H9 (cell line): ENCODE results near the gene OSBPL1A. TPM values are rescaled to one million over a fixed set of nuclear protein-coding genes. Genes with fewer than 3 reads are reported as not detected.

Experiments
- DNase-seq: peaks from one replicate; pipeline ENCODE4 v3.0.0-alpha.2; 2017
- H2AFZ ChIP-seq: one replicate; pipeline ENCODE4 v1.6.1; 2013; ENCODE audit warnings: mild to moderate bottlenecking, low read length, control low read depth, moderate library complexity
- H2AK5ac ChIP-seq: 2 replicates; pipeline ENCODE4 v1.6.1; 2013; ENCODE audit warnings: low read length, control low read depth, mixed read lengths; ENCODE audit not compliant: insufficient read length
- H2BK120ac ChIP-seq: one replicate; pipeline ENCODE4 v1.6.1; 2013; ENCODE audit warnings: low read depth, mild to moderate bottlenecking, low read length, control low read depth, inconsistent platforms; ENCODE audit not compliant: poor library complexity, severe bottlenecking
- H2BK12ac ChIP-seq: 2 replicates; pipeline ENCODE4 v1.6.1; 2013; ENCODE audit warnings: low read length, control low read depth, mixed read lengths, low read depth; ENCODE audit not compliant: insufficient read length
- H2BK15ac ChIP-seq: 2 replicates; pipeline ENCODE4 v1.6.1; 2013; ENCODE audit warnings: low read depth, low read length, control low read depth
- H2BK20ac ChIP-seq: one replicate; pipeline ENCODE4 v1.6.1; 2013; ENCODE audit warnings: low read depth, mild to moderate bottlenecking, low read length, control low read depth, inconsistent platforms; ENCODE audit not compliant: poor library complexity, severe bottlenecking
- H2BK5ac ChIP-seq: 2 replicates; pipeline ENCODE4 v1.6.1; 2013; ENCODE audit warnings: low read length, control low read depth, mixed read lengths; ENCODE audit not compliant: insufficient read length
- H3K14ac ChIP-seq: 2 replicates; pipeline ENCODE4 v1.6.1; 2013; ENCODE audit warnings: low read length, control low read depth; ENCODE audit not compliant: insufficient read depth
- H3K18ac ChIP-seq: 2 replicates; pipeline ENCODE4 v1.6.1; 2013; ENCODE audit warnings: low read depth, mild to moderate bottlenecking, mixed read lengths, low read length, control low read depth; ENCODE audit not compliant: insufficient read length
- H3K23ac ChIP-seq: 2 replicates; pipeline ENCODE4 v1.6.1; 2013; ENCODE audit warnings: low read length, control low read depth, mixed read lengths, low read depth; ENCODE audit not compliant: insufficient read length
- H3K23me2 ChIP-seq: 2 replicates; pipeline ENCODE4 v1.6.1; 2013; ENCODE audit warnings: low read depth, mild to moderate bottlenecking, mixed read lengths, low read length, control low read depth; ENCODE audit not compliant: insufficient read length, poor library complexity, severe bottlenecking
- H3K27ac ChIP-seq: 2 replicates; pipeline ENCODE4 v1.5.1; 2013; ENCODE audit warnings: low read length, control low read depth, mixed read lengths, low read depth; ENCODE audit not compliant: insufficient read length
- H3K27me3 ChIP-seq: 2 replicates; pipeline ENCODE4 v1.6.1; 2013; ENCODE audit warnings: low read length, control low read depth, inconsistent platforms; ENCODE audit not compliant: insufficient read depth
- H3K4ac ChIP-seq: 2 replicates; pipeline ENCODE4 v1.6.1; 2013; ENCODE audit warnings: low read depth, mild to moderate bottlenecking, control low read depth, inconsistent platforms, low read length, moderate library complexity
- H3K4me1 ChIP-seq: 2 replicates; pipeline ENCODE4 v1.6.1; 2013; ENCODE audit warnings: low read length, control low read depth, inconsistent platforms; ENCODE audit not compliant: insufficient read depth
- H3K4me2 ChIP-seq: 2 replicates; pipeline ENCODE4 v1.6.1; 2013; ENCODE audit warnings: low read length, control low read depth, mixed read lengths; ENCODE audit not compliant: insufficient read length, insufficient read depth
- H3K56ac ChIP-seq: 2 replicates; pipeline ENCODE4 v1.6.1; 2013; ENCODE audit warnings: low read depth, mild to moderate bottlenecking, mixed read lengths, low read length, control low read depth; ENCODE audit not compliant: insufficient read length
- H3K79me1 ChIP-seq: 2 replicates; pipeline ENCODE4 v1.6.1; 2013; ENCODE audit warnings: low read depth, mild to moderate bottlenecking, moderate library complexity, low read length, control low read depth, inconsistent platforms; ENCODE audit not compliant: insufficient read depth, poor library complexity, severe bottlenecking
- H3K79me2 ChIP-seq: 2 replicates; pipeline ENCODE4 v1.6.1; 2013; ENCODE audit warnings: low read length, control low read depth, inconsistent platforms; ENCODE audit not compliant: insufficient read depth
- H3K9ac ChIP-seq: 2 replicates; pipeline ENCODE4 v1.6.1; 2013; ENCODE audit warnings: low read length, control low read depth, mixed read lengths; ENCODE audit not compliant: insufficient read length; ENCODE audit errors: extremely low read depth
- H3K9me3 ChIP-seq: one replicate; pipeline ENCODE4 v1.6.1; 2013; ENCODE audit warnings: low read depth, low read length, inconsistent platforms; ENCODE audit not compliant: control insufficient read depth
- H3T11ph ChIP-seq: one replicate; pipeline ENCODE4 v1.6.1; 2013; ENCODE audit warnings: mild to moderate bottlenecking, low read length, control low read depth, inconsistent platforms
- H4K20me1 ChIP-seq: one replicate; pipeline ENCODE4 v1.6.1; 2013; ENCODE audit not compliant: control insufficient read depth, insufficient read length, insufficient read depth
- H4K5ac ChIP-seq: 2 replicates; pipeline ENCODE4 v1.6.1; 2013; ENCODE audit warnings: low read depth, mild to moderate bottlenecking, mixed read lengths, low read length, control low read depth; ENCODE audit not compliant: insufficient read length
- H4K8ac ChIP-seq: replicated peaks from 2 replicates; pipeline ENCODE4 v1.6.1; 2013; ENCODE audit warnings: low read length, control low read depth, mixed read lengths, low read depth; ENCODE audit not compliant: insufficient read length
- H4K91ac ChIP-seq: 2 replicates; pipeline ENCODE4 v1.6.1; 2013; ENCODE audit warnings: low read depth, mild to moderate bottlenecking, moderate library complexity, mixed read lengths, low read length, control low read depth; ENCODE audit not compliant: insufficient read length
- H3K27ac Mint-ChIP-seq, 3 experiments: 2 replicates in 2 of 3; 3 replicates in 1 of 3; pipeline ENCODE4 v1.8.0; 2020 to 2021; ENCODE audit warnings: mixed read lengths in 3 of 3, mild to moderate bottlenecking in 1 of 3, moderate library complexity in 1 of 3
- H3K27me3 Mint-ChIP-seq: 2 replicates; pipeline ENCODE4 v1.8.0; 2021; ENCODE audit warnings: low read depth, mild to moderate bottlenecking, moderate library complexity, mixed read lengths
- H3K36me3 Mint-ChIP-seq, 3 experiments: 2 replicates in 2 of 3; 3 replicates in 1 of 3; pipeline ENCODE4 v1.8.0; 2020 to 2021; ENCODE audit warnings: low read depth in 3 of 3, mixed read lengths in 3 of 3; ENCODE audit not compliant: insufficient read depth in 1 of 3
- H3K4me1 Mint-ChIP-seq, 2 experiments: 2 replicates each; pipeline ENCODE4 v1.8.0; 2020; ENCODE audit warnings: mixed read lengths in 2 of 2
- H3K4me3 Mint-ChIP-seq, 2 experiments: 2 replicates in 1 of 2; 3 replicates in 1 of 2; pipeline ENCODE4 v1.8.0; 2020 to 2021; ENCODE audit warnings: mild to moderate bottlenecking in 2 of 2, mixed read lengths in 2 of 2, moderate library complexity in 1 of 2
- H3K9me3 Mint-ChIP-seq, 2 experiments: 2 replicates in 1 of 2; 3 replicates in 1 of 2; pipeline ENCODE4 v1.8.0; 2020; ENCODE audit warnings: mild to moderate bottlenecking in 2 of 2, mixed read lengths in 2 of 2, moderate library complexity in 1 of 2
- CTCF ChIP-seq: fragments of 200-600 bp; sonication (generic); conservative IDR thresholded peaks from 3 replicates; pipeline ENCODE4 v1.8.0; 2021; ENCODE audit warnings: antibody characterized with exemption, mild to moderate bottlenecking
- WGBS: extraction: QIAGEN DNeasy Blood & Tissue Kit; methylation state at CpG from one replicate; pipeline ENCODE4 v1.1.7; 2013; ENCODE audit warnings: missing lambda C conversion rate, low lambda C conversion rate, mixed read lengths; ENCODE audit not compliant: insufficient read length; ENCODE audit errors: extremely low coverage; 5-methylcytosine and 5-hydroxymethylcytosine counted together
- total RNA-seq: library from RNA; stranded (reverse); gene quantifications from 2 replicates; pipeline ENCODE4 v1.2.1, GENCODE V29; 2021

Gene OSBPL1A
- total RNA-seq, 1 experiment from 2014 or later: 33.9 TPM

- H3K9ac ChIP-seq: no peak overlapping the region
- H2BK120ac ChIP-seq: no peak overlapping the region
- no peaks in the 10 kb centered on the region; a peak in 2 of 7 replicates for H3K36me3 Mint-ChIP-seq
- H4K91ac ChIP-seq: no peak overlapping the region
- H3K56ac ChIP-seq: no peak overlapping the region
- H4K8ac ChIP-seq: no peak overlapping the region
- no peaks in the 10 kb centered on the region for H3K9me3 Mint-ChIP-seq
- peaks cover 6 to 9% of the 10 kb centered on the region in 2 experiments for H3K4me1 Mint-ChIP-seq
- H3K27ac ChIP-seq: no peak overlapping the region
- no peak overlapping the region for H4K5ac ChIP-seq
- no peaks in the 10 kb centered on the region for H3K9me3 ChIP-seq
- no peaks in the 10 kb centered on the region for H3K23me2 ChIP-seq
- H3K4me3 Mint-ChIP-seq: no peak overlapping the region
- no peak for TF ChIP-seq CTCF
- DNase-seq: no peak
- no peak overlapping the region for H2BK15ac ChIP-seq
- no peak overlapping the region for H2BK5ac ChIP-seq
- H3K4me2 ChIP-seq: no peak overlapping the region
- no peak overlapping the region for H3K27ac Mint-ChIP-seq
- no peaks in the 10 kb centered on the region for H3K4me1 ChIP-seq
- no CpG with 5 or more reads among the region's 1 CpG for WGBS
- no peak overlapping the region for H2BK20ac ChIP-seq
- H3K18ac ChIP-seq: no peak overlapping the region
- no peaks in the 10 kb centered on the region for H3K79me1 ChIP-seq
- no peak overlapping the region for H2AK5ac ChIP-seq
- H3K4ac ChIP-seq: no peak overlapping the region
- no peak overlapping the region for H3K23ac ChIP-seq
- no peak overlapping the region for H2AFZ ChIP-seq
- H4K20me1 ChIP-seq: no peaks in the 10 kb centered on the region
- H3T11ph ChIP-seq: no peak overlapping the region
- no peak overlapping the region for H3K14ac ChIP-seq
- no peaks in the 10 kb centered on the region for H3K27me3 ChIP-seq
- no peak overlapping the region for H2BK12ac ChIP-seq
- no peaks in the 10 kb centered on the region for H3K79me2 ChIP-seq
- no peaks in the 10 kb centered on the region for H3K27me3 Mint-ChIP-seq
Measured at GRCh38 chr18:24197412-24197811, 200.2 kb downstream of the OSBPL1A start.
